HG02759 (cell line): Measurements from ENCODE around the gene NR1H2.

Experiments
- ATAC-seq: cut with Tn5 transposase; IDR thresholded peaks from one replicate; pipeline ENCODE4 v1.9.1; 2021; ENCODE audit warnings: mild to moderate bottlenecking, moderate library complexity; ENCODE audit not compliant: unreplicated experiment

Gene NR1H2

DNA sequence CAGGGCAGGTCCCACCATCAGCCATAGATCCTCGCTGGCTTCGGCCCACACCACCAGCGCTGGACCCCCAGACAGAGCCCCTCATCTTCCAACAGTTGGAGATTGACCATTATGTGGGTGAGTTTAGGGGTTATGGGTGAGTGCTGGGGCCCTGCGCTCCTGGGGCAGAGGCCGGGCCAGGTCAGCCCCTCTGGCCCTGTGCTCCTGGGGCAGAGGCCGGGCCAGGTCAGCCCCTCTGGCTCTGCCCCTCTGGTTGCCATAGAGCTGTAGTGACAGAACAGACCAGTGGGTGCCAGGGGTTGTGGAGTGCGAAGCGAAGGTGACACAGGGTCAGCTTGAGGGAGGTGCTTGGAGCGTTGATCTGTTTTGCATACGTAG is 23.1 kb downstream of the NR1H2 start:
- no peak for ATAC-seq

GRCh38 chr19:50401605-50402450 is 25.6 kb downstream of the NR1H2 start:
- no peak for ATAC-seq

GRCh38 chr19:50402544-50403301 is 26.5 kb downstream of the NR1H2 start:
- no peak for ATAC-seq

- no peak for ATAC-seq
These were observed 30.0 kb downstream of the NR1H2 start for GRCh38 chr19:50406156-50406820.

DNA sequence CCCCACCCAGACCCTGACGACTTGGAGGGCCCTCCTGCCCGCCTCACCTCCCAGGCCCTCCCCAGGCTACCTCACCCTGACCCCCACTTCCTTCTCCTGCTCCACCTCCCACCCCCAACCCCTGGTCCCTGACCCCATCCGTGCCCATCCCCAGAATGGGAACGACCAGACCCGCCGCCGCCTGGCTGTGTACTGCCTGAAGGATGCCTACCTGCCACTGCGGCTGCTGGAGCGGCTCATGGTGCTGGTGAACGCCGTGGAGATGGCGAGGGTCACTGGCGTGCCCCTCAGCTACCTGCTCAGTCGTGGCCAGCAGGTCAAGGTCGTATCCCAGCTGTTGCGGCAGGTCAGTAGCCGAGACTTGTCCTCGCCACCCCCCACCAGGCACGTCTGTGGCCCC is 30.6 kb downstream of the NR1H2 start:
- no peak for ATAC-seq

GRCh38 chr19:50409347-50409746 is 33.1 kb downstream of the NR1H2 start:
- ATAC-seq, result no peak

GRCh38 chr19:50410109-50410508 is 33.9 kb downstream of the NR1H2 start:
- no peak for ATAC-seq

- no peak for ATAC-seq
These were observed 36.2 kb downstream of the NR1H2 start for GRCh38 chr19:50412419-50412818.

- no peak for ATAC-seq
These were observed 36.8 kb downstream of the NR1H2 start for GRCh38 chr19:50413096-50413495.

DNA sequence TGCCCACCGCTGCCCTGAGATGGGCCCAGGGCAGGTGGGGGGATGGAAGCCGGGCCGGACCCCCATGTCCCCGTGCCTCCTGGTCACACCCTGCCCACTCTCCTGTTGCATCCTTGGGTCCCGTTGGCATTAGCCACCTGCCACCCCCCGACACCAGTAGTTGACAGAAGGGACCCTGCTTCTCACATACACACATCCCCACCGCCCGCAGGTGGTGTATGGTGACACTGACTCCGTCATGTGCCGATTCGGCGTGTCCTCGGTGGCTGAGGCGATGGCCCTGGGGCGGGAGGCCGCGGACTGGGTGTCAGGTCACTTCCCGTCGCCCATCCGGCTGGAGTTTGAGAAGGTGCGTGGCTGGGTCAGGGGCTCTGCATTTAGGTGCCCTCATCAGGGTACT is 37.3 kb downstream of the NR1H2 start:
- no peak for ATAC-seq

DNA sequence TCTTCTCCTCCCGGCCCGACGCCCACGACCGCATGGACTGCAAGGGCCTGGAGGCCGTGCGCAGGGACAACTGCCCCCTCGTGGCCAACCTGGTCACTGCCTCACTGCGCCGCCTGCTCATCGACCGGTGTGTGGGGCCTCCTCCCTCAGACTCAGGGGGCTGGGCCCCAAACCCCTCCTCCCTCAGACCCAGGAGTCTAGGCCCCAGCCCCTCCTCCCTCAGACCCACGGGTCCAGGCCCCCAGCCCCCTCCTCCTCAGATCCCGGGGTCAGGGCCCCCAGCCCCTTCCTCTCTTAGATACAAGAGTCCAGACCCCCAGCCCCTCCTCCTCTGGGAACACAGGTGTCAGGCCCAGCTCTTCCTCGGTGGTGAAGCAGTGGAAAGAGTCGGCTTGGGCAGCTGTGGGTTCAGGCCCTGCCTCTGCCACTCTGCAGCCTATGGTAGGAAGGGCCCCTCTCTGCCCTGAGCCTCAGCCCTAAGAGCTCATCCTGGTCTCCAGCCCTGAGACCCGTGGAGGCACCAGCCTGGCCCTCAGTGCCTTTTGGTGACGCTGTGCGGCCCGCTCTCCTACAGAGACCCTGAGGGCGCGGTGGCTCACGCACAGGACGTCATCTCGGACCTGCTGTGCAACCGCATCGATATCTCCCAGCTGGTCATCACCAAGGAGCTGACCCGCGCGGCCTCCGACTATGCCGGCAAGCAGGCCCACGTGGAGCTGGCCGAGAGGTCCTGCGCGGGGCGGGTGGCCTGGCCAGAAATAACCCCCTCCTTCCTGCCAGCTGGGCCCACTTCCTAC is 38.8 kb downstream of the NR1H2 start:
- peak; percentile 28 for ATAC-seq

DNA sequence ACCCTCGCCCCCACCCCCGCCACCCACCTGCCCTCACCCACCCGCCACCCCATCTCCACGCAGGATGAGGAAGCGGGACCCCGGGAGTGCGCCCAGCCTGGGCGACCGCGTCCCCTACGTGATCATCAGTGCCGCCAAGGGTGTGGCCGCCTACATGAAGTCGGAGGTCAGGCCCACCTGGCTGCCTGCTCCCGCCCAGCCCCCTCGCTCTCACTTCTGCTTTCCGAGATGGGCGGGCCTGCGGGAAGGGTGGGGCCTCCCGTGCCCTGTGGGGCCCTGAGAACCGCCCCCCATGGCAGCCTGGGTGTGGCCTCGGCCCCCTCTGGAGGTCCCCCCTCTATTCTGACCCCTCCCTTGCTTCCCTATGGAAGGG is 39.4 kb downstream of the NR1H2 start:
- peak; percentile 46 for ATAC-seq

- ATAC-seq, result no peak
These were observed 40.0 kb downstream of the NR1H2 start for GRCh38 chr19:50416034-50416977.

DNA sequence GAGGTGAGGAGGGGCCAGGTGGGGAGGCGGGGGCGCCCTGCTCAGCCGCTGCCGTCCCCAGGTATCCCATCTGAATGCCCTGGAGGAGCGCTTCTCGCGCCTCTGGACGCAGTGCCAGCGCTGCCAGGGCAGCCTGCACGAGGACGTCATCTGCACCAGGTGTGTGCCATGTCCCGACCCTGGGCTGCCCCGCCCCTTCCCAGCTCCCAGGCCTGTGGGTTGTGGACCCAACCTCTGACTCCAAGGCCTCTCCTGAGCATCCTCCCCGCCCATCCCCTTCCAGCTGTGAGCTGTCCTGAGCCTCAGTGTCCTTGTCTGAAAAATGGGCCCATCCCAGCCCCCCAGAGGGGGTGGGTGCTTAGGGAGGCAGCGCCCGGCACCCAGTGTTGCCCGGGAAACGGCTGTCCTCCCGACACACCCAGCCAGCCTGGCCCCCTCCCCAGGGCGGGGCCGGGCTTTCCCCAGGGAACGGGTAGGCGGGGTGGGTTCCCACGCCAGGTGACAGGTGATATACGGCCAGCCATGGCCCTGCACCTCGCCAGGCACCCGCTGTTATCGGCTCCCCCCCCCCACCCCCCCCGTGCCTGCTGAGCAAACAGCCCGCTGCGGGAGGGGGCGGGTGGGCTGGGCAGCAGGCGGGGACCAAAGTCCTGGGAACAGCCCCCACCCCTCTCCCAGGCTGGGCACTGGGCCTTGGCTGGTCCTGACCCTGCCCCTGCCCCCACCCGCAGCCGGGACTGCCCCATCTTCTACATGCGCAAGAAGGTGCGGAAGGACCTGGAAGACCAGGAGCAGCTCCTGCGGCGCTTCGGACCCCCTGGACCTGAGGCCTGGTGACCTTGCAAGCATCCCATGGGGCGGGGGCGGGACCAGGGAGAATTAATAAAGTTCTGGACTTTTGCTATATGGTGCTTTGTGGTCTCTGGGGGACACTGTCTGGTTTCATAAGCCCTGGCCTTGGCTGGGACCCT is 41.1 kb downstream of the NR1H2 start:
- no peak for ATAC-seq

GRCh38 chr19:50418176-50419021 is 42.1 kb downstream of the NR1H2 start, which contains the start of gene SPIB:
Gene SPIB, plus strand, starts transcription at chr19:50418938. Its CDS starts 25 bp downstream, at chr19:50418963.
- no peak for ATAC-seq

DNA sequence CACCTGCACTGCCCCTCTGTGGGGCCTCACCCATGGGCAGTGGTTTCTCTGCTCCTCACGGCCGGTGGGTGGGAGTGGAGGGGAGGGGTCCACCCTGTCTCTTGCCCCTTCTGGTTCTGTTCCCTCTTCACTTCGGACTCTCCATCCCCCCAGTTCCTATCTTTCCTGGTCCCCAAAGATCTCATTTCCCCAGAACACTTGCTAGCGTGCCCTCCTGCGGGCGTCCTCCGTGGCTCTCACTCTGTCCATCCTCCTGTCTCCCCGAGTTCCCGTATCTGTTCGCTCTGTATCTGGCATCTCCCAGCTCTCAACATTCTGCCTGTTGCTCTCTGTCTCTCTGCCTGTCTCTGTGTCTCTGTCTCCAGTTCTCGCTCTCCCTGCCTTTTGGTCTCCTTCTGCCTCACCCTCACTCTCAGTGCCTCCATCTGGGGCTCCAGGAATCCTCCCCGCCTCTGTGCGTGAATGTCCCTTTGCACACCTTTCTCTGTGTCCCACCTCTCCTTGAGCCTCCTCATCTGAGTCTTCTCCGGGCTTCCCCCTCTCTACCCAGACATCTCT is 42.8 kb downstream of the NR1H2 start:
- no peak for ATAC-seq

DNA sequence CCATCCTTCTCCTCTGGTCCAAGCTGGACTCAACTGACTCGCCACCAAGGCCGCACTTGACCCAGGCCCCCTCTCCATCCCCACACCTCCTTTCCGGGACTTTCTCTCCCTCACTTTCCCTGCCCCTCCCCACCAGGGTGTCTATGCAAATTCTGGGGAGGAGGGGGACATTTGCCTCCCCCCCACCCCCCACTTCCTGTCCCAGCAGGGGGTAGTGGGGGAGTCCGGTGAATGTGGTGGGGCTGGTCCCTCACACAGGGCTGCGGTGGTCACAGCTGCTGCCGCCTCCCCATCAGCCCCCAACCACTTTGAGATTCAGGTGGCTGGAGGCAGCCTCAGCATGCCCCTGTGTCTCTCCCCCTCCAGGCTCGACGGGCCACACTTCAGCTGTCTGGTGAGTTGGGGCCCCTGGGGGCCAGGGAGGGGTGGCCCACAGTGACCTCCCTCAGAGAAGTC is 43.4 kb downstream of the NR1H2 start:
- peak; percentile 29 for ATAC-seq
